Epithelial cell of proximal tubule (primary cell): ENCODE results near the gene KCNMA1. TPM values are rescaled to one million over a fixed set of nuclear protein-coding genes. Genes with fewer than 3 reads are reported as not detected.

ENCODE experiments used
- DNase-seq: peaks from one replicate; pipeline ENCODE4 v3.0.0-alpha.2; 2011; ENCODE audit warnings: low read depth
- H3K4me3 ChIP-seq: 2 replicates; pipeline ENCODE4 v1.5.1; 2011; ENCODE audit warnings: low read depth, mild to moderate bottlenecking, low read length
- total RNA-seq: library from RNA; depleted of rRNA; stranded (reverse); fragments of >200 nt; gene quantifications from 2 replicates; pipeline ENCODE4 v1.2.3, GENCODE V29; 2015
- TF ChIP-seq, protein P1 (sequence below): conservative IDR thresholded peaks from 2 replicates; pipeline ENCODE4 v1.5.1; 2012; ENCODE audit warnings: low read depth, mild to moderate bottlenecking, low read length

KCNMA1 gene
- total RNA-seq, 1 donor from 2014 or later: 12.5 TPM

GRCh38 chr10:77446700-77447099 lies 190.9 kb downstream of the KCNMA1 start:
- DNase-seq: no peak
- H3K4me3 ChIP-seq: no peak overlapping the region
- TF ChIP-seq, protein P1, sequence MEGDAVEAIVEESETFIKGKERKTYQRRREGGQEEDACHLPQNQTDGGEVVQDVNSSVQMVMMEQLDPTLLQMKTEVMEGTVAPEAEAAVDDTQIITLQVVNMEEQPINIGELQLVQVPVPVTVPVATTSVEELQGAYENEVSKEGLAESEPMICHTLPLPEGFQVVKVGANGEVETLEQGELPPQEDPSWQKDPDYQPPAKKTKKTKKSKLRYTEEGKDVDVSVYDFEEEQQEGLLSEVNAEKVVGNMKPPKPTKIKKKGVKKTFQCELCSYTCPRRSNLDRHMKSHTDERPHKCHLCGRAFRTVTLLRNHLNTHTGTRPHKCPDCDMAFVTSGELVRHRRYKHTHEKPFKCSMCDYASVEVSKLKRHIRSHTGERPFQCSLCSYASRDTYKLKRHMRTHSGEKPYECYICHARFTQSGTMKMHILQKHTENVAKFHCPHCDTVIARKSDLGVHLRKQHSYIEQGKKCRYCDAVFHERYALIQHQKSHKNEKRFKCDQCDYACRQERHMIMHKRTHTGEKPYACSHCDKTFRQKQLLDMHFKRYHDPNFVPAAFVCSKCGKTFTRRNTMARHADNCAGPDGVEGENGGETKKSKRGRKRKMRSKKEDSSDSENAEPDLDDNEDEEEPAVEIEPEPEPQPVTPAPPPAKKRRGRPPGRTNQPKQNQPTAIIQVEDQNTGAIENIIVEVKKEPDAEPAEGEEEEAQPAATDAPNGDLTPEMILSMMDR: no peak

DNA sequence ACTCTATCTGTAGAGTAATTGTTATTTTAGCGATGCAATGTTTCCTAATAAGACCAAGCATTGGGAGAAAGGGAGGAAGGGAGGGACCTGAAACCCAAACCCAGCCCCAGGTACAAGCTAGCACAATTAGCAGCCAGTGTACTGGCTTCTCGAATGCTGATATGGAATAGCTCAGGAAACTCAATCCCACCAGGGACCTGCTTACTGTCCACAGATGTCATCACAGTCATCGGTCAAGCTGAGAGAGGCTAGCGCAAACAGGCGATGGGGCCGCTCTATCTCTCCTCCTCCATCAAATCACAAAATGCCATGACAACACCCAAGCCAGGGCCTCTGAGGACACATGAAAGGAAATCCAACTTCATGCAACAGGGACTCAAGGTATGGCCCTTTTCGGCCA lies 192.1 kb downstream of the KCNMA1 start:
- H3K4me3 ChIP-seq: no peak overlapping the region
- TF ChIP-seq, protein P1: no peak
- DNase-seq: no peak

DNA sequence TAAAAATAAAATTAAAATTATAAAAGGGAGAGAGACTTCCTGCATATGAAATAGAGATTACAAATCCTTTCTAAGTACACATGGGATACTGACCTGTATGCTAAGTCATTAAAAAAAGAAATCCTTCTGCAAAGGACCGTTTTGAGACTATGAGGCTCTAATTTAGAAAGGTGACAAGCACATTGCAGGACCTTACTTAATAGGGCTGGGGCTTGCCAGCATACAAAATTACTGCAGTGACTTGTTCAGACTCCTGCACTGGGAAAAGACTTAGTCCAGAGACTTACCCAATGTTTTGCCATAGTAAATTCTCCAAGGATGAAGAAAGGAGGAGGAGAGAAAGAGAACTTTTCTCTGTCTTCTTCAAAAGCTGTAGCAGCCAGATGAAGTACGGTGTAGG lies 193.6 kb downstream of the KCNMA1 start:
- no peak overlapping the region for H3K4me3 ChIP-seq
- no peak for DNase-seq
- TF ChIP-seq, protein P1: no peak

GRCh38 chr10:77442699-77443189 lies 194.9 kb downstream of the KCNMA1 start:
- TF ChIP-seq, protein P1: no peak
- no peak for DNase-seq
- no peak overlapping the region for H3K4me3 ChIP-seq

DNA sequence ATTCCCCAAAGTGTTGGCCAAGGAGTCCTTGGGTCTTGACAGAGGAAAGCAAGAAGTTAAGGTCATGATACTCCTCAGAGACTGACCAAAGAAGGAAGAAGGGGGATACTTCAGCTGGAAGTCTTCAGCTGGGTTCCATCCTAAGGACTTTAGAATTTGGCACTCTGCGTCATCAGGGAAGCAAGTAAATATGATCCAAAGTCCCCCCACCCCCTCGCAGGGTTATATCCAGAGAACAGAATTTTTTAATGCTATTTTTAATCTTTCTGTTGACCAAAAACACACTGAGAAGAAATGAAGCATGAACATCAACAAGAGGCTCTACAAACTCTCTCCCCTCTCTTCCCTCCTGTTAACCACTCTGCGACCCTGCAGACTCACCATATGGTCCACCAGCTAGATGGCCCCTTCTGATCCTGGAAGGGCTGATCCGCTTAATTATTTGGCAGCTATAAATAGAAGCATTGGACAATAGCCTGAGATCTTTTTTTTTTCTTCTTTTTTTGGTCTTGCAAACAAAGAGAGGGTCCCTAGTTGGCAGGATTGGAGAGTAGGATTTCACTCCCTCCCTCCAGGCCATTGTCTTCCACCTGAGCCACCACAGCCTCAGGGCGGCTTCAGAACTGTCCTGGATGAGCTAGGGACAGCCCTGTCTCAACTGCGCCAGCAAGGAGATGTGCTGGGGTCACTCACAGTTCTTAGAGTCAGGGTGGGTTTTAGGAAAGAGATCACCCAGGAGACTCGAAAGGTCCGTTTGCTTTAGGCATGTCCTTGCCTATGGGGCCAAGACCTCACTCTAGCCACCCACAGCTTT lies 196.0 kb downstream of the KCNMA1 start:
- DNase-seq: no peak
- no peak overlapping the region for H3K4me3 ChIP-seq
- TF ChIP-seq, protein P1: no peak

- no peak for DNase-seq
- no peak overlapping the region for H3K4me3 ChIP-seq
- TF ChIP-seq, protein P1: no peak
Measured at GRCh38 chr10:77436257-77436975, 201.2 kb downstream of the KCNMA1 start.
